Measurements from ENCODE around the gene HIGD1A. TPM values are rescaled to one million over a fixed set of nuclear protein-coding genes. Genes with fewer than 3 reads are reported as not detected.

The HIGD1A gene
- total RNA-seq (121 and 167 TPM in 2 replicates), polyA plus RNA-seq (352 and 445 TPM in 2 replicates)

- peak within 1 kb of the TSS; percentile 90 for H3K27ac ChIP-seq
Observed at GRCh38 chr3:42804106-42804830, at the start of gene HIGD1A. HIGD1A (minus strand) TSS chr3:42804490; CDS start chr3:42794253, 10,237 bp downstream.

GRCh38 chr3:42853739-42854302, 49.5 kb upstream of the HIGD1A start:
- Histone ChIP-seq H3K4me3 (no peak overlapping the region), H3K4me1 (ENCODE audit: low read depth) (no peaks in the 10 kb centered on the region), H3K27ac (no peak overlapping the region), H3K36me3 (no peaks in the 10 kb centered on the region), H3K27me3 (no peaks in the 10 kb centered on the region), H3K9me3 (ENCODE audit: low read depth) (no peaks in the 10 kb centered on the region)
- TF ChIP-seq, protein P1, sequence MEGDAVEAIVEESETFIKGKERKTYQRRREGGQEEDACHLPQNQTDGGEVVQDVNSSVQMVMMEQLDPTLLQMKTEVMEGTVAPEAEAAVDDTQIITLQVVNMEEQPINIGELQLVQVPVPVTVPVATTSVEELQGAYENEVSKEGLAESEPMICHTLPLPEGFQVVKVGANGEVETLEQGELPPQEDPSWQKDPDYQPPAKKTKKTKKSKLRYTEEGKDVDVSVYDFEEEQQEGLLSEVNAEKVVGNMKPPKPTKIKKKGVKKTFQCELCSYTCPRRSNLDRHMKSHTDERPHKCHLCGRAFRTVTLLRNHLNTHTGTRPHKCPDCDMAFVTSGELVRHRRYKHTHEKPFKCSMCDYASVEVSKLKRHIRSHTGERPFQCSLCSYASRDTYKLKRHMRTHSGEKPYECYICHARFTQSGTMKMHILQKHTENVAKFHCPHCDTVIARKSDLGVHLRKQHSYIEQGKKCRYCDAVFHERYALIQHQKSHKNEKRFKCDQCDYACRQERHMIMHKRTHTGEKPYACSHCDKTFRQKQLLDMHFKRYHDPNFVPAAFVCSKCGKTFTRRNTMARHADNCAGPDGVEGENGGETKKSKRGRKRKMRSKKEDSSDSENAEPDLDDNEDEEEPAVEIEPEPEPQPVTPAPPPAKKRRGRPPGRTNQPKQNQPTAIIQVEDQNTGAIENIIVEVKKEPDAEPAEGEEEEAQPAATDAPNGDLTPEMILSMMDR (IDR thresholded peaks at IDR 0.05; ENCODE audit: low read depth, low read length), result no peak
- DNase-seq (ENCODE audit: low read depth in 1 of 2, low spot score in 1 of 2), result no peak

More at GRCh38 chr3:42804106-42804830, at the start of gene HIGD1A:
- peak; percentile 96 to 99 for DNase-seq (ENCODE audit: low read depth in 1 of 2, low spot score in 1 of 2)
- no peaks in the 10 kb centered on the region for H3K36me3 ChIP-seq
- TF ChIP-seq, protein P1 (IDR thresholded peaks at IDR 0.05; ENCODE audit: low read depth, low read length), result no peak
- H3K4me1 ChIP-seq (ENCODE audit: low read depth), result peaks cover 35% of the 10 kb centered on the region
- peak within 1 kb of the TSS; percentile 44 for H3K4me3 ChIP-seq
- no peaks in the 10 kb centered on the region for H3K27me3 ChIP-seq
- no peaks in the 10 kb centered on the region for H3K9me3 ChIP-seq (ENCODE audit: low read depth)

DNA sequence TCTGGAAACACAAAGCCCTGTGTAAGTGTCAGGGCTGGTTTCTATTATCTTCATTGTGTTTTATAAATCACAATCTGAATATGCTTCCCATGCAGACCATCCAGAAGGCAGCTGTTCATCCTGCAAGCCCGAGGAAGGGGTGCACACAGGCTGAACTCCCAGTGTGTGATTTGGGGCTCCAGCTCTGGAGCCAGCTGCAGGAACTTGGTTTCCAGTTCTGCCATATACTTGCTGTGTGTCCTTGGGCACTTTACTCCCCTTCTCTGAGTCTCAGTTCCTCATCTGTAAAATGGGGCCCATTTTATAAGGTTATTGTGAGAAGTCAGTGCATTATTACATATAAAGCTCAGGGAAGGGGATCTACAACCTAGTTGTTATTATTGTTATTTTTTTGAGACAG, 48.8 kb upstream of the HIGD1A start:
- Histone ChIP-seq H3K9me3 (ENCODE audit: low read depth) (no peaks in the 10 kb centered on the region), H3K4me3 (no peak overlapping the region), H3K4me1 (ENCODE audit: low read depth) (no peaks in the 10 kb centered on the region), H3K27ac (no peak overlapping the region), H3K36me3 (no peaks in the 10 kb centered on the region), H3K27me3 (no peaks in the 10 kb centered on the region)
- DNase-seq (ENCODE audit: low read depth in 1 of 2, low spot score in 1 of 2), result no peak
- TF ChIP-seq, protein P1 (IDR thresholded peaks at IDR 0.05; ENCODE audit: low read depth, low read length), result no peak

DNA sequence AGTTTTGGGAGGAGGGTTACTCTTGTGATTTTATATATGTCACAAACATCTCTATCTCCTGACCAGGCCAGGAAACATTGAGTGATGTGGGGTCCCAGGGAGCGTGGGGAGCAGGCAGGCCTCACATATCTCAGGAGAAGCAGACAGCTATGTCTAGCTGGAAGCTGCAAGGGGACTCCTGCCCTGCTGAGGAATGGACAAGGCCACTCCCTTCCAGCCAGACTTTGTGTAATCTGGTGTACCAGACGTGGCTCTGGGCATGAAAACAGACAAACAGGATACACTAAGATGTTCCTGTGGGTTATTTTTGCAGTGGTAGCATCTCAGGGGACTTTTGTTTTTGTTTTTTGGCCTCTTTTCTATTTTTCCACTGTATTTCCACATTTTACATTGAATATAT, 48.2 kb upstream of the HIGD1A start:
- TF ChIP-seq, protein P1 (IDR thresholded peaks at IDR 0.05; ENCODE audit: low read depth, low read length), result no peak
- Histone ChIP-seq H3K4me3 (no peak overlapping the region), H3K27me3 (no peaks in the 10 kb centered on the region), H3K27ac (no peak overlapping the region), H3K36me3 (no peaks in the 10 kb centered on the region), H3K4me1 (ENCODE audit: low read depth) (no peaks in the 10 kb centered on the region), H3K9me3 (ENCODE audit: low read depth) (no peaks in the 10 kb centered on the region)
- DNase-seq (ENCODE audit: low read depth in 1 of 2, low spot score in 1 of 2), result no peak

GRCh38 chr3:42851228-42851834, 47.0 kb upstream of the HIGD1A start:
- Histone ChIP-seq H3K27me3 (no peaks in the 10 kb centered on the region), H3K27ac (no peak overlapping the region), H3K36me3 (no peaks in the 10 kb centered on the region), H3K4me3 (no peak overlapping the region), H3K9me3 (ENCODE audit: low read depth) (no peaks in the 10 kb centered on the region), H3K4me1 (ENCODE audit: low read depth) (no peaks in the 10 kb centered on the region)
- no peak for DNase-seq (ENCODE audit: low read depth in 1 of 2, low spot score in 1 of 2)
- TF ChIP-seq, protein P1 (IDR thresholded peaks at IDR 0.05; ENCODE audit: low read depth, low read length), result no peak
